ENCODE data around the gene A4GNT. TPM values are rescaled to one million over a fixed set of nuclear protein-coding genes. Genes with fewer than 3 reads are reported as not detected.
A peak's percentile ranks its signal among the peaks of the same experiment; 100 is the strongest.
"Not testable (repeated sequence)": the region's sequence is repeated elsewhere in the genome, so short reads cannot be mapped to it uniquely, and the experiment has no call there.

The A4GNT gene
- total RNA-seq, 1 experiment from 2014 or later: not detected

GRCh38 chr3:138097192-138098172 lies 34.7 kb downstream of the A4GNT start:
- Mint-ChIP-seq H3K4me1 (ENCODE audit: low read depth, unreplicated experiment) (peaks cover 22% of the 10 kb centered on the region), H3K4me3 (ENCODE audit: low read depth, unreplicated experiment) (peak overlapping the region; percentile 22), H3K36me3 (ENCODE audit: insufficient read depth, unreplicated experiment) (no peaks in the 10 kb centered on the region), H3K27me3 (ENCODE audit: unreplicated experiment) (no peaks in the 10 kb centered on the region), H3K27ac (ENCODE audit: unreplicated experiment) (no peak overlapping the region), H3K9me3 (ENCODE audit: low read depth, unreplicated experiment) (peaks cover 3% of the 10 kb centered on the region)
- intact Hi-C loops (cut with micrococcal nuclease; ENCODE audit: unreplicated experiment): loop anchor here (2.0 kb wide), 1 partner anchor 17 kb away; the partner anchor contains the start of gene DZIP1L
- peak; percentile 76 for TF ChIP-seq CTCF (IDR thresholded peaks at IDR 0.05; ENCODE audit: unreplicated experiment)
- CTCF ChIA-PET: interaction anchor here (0.6 to 1.7 kb wide), 6 partner anchors 9 to 333 kb away, joined by 3 to 7 read pairs (median 4); partner anchors contain the start of gene DZIP1L
- peak; percentile 71 for DNase-seq
- TSS peak; percentile 38 for BruUV-seq (replicated peaks)

GRCh38 chr3:138093721-138094120 lies 38.5 kb downstream of the A4GNT start:
- BruUV-seq (replicated peaks): no TSS peak
- peaks cover 32% of the 10 kb centered on the region for H3K4me1 Mint-ChIP-seq (ENCODE audit: low read depth, unreplicated experiment)
- CTCF ChIA-PET: interaction anchor here (1.1 kb wide), 1 partner anchor 11 kb away, joined by 3 read pairs; no protein-coding TSS in a partner anchor
- H3K27ac Mint-ChIP-seq (ENCODE audit: unreplicated experiment): no peak overlapping the region
- H3K9me3 Mint-ChIP-seq (ENCODE audit: low read depth, unreplicated experiment): peaks cover 3% of the 10 kb centered on the region
- intact Hi-C loops (cut with micrococcal nuclease; ENCODE audit: unreplicated experiment): no loop called here
- DNase-seq: no peak
- no peak for TF ChIP-seq CTCF (IDR thresholded peaks at IDR 0.05; ENCODE audit: unreplicated experiment)
- H3K36me3 Mint-ChIP-seq (ENCODE audit: insufficient read depth, unreplicated experiment): no peaks in the 10 kb centered on the region
- H3K27me3 Mint-ChIP-seq (ENCODE audit: unreplicated experiment): no peaks in the 10 kb centered on the region
- no peak overlapping the region for H3K4me3 Mint-ChIP-seq (ENCODE audit: low read depth, unreplicated experiment)

- no TSS peak for BruUV-seq (replicated peaks)
- intact Hi-C loops (cut with micrococcal nuclease; ENCODE audit: unreplicated experiment): no loop called here
- Mint-ChIP-seq H3K27ac (ENCODE audit: unreplicated experiment) (no peak overlapping the region), H3K9me3 (ENCODE audit: low read depth, unreplicated experiment) (peaks cover 3% of the 10 kb centered on the region), H3K4me3 (ENCODE audit: low read depth, unreplicated experiment) (no peak overlapping the region), H3K27me3 (ENCODE audit: unreplicated experiment) (no peaks in the 10 kb centered on the region), H3K4me1 (ENCODE audit: low read depth, unreplicated experiment) (peaks cover 30% of the 10 kb centered on the region), H3K36me3 (ENCODE audit: insufficient read depth, unreplicated experiment) (no peaks in the 10 kb centered on the region)
- TF ChIP-seq CTCF (IDR thresholded peaks at IDR 0.05; ENCODE audit: unreplicated experiment): no peak
- DNase-seq: no peak
- CTCF ChIA-PET: interaction anchor here (0.6 kb wide), 1 partner anchor 884 kb away, joined by 3 read pairs; no protein-coding TSS in a partner anchor
Observed at GRCh38 chr3:138092023-138092422, 40.2 kb downstream of the A4GNT start.

GRCh38 chr3:138089091-138089490 lies 43.1 kb downstream of the A4GNT start:
- DNase-seq: no peak
- intact Hi-C loops (cut with micrococcal nuclease; ENCODE audit: unreplicated experiment): no loop called here
- Mint-ChIP-seq H3K4me1 (ENCODE audit: low read depth, unreplicated experiment) (peaks cover 28% of the 10 kb centered on the region), H3K9me3 (ENCODE audit: low read depth, unreplicated experiment) (peaks cover 3% of the 10 kb centered on the region), H3K36me3 (ENCODE audit: insufficient read depth, unreplicated experiment) (no peaks in the 10 kb centered on the region), H3K27me3 (ENCODE audit: unreplicated experiment) (no peaks in the 10 kb centered on the region), H3K4me3 (ENCODE audit: low read depth, unreplicated experiment) (no peak overlapping the region), H3K27ac (ENCODE audit: unreplicated experiment) (no peak overlapping the region)
- CTCF ChIA-PET: interaction anchor here (1.0 kb wide), 1 partner anchor 30 kb away, joined by 3 read pairs; no protein-coding TSS in a partner anchor
- BruUV-seq (replicated peaks): no TSS peak
- no peak for TF ChIP-seq CTCF (IDR thresholded peaks at IDR 0.05; ENCODE audit: unreplicated experiment)

GRCh38 chr3:138085745-138086144 lies 46.4 kb downstream of the A4GNT start:
- H3K27me3 Mint-ChIP-seq (ENCODE audit: unreplicated experiment); H3K4me3 Mint-ChIP-seq (ENCODE audit: low read depth, unreplicated experiment); H3K36me3 Mint-ChIP-seq (ENCODE audit: insufficient read depth, unreplicated experiment); BruUV-seq (replicated peaks); H3K9me3 Mint-ChIP-seq (ENCODE audit: low read depth, unreplicated experiment); intact Hi-C loops (cut with micrococcal nuclease; ENCODE audit: unreplicated experiment); DNase-seq; H3K27ac Mint-ChIP-seq (ENCODE audit: unreplicated experiment): not testable (repeated sequence)
- peaks cover 42% of the 10 kb centered on the region for H3K4me1 Mint-ChIP-seq (ENCODE audit: low read depth, unreplicated experiment)
- CTCF ChIA-PET: interaction anchor here (0.6 to 1.1 kb wide), 2 partner anchors 30 to 496 kb away, joined by 3 to 4 read pairs; partner anchors contain the start of gene DZIP1L
